Neural progenitor cell (in vitro differentiated cells): ENCODE measurements around the gene TULP1. TPM values are rescaled to one million over a fixed set of nuclear protein-coding genes. Genes with fewer than 3 reads are reported as not detected.

ENCODE experiments used
- DNase-seq: peaks from one replicate; pipeline ENCODE4 v3.0.0-alpha.2; 2016; ENCODE audit warnings: low spot score
- H2AFZ ChIP-seq: fragments of 200-600 bp; sonication (generic); replicated peaks from 2 replicates; pipeline ENCODE4 v1.6.1; 2016; ENCODE audit warnings: antibody characterized with exemption
- H3F3A ChIP-seq: fragments of 200-600 bp; sonication (generic); 2 replicates; pipeline ENCODE4 v1.6.1; 2016; ENCODE audit warnings: antibody characterized with exemption, low read depth
- H3K27ac ChIP-seq: fragments of 200-600 bp; sonication (generic); 2 replicates; pipeline ENCODE4 v1.5.1; 2016; ENCODE audit warnings: mild to moderate bottlenecking
- H3K27me3 ChIP-seq: fragments of 200-600 bp; sonication (generic); 2 replicates; pipeline ENCODE4 v1.6.1; 2016; ENCODE audit warnings: mild to moderate bottlenecking, moderate library complexity
- H3K36me3 ChIP-seq: fragments of 200-600 bp; sonication (generic); 2 replicates; pipeline ENCODE4 v1.5.1; 2016
- H3K4me1 ChIP-seq: fragments of 200-600 bp; sonication (generic); 2 replicates; pipeline ENCODE4 v1.6.1; 2016; ENCODE audit warnings: mixed run types
- H3K4me2 ChIP-seq: fragments of 200-600 bp; sonication (generic); 2 replicates; pipeline ENCODE4 v1.6.1; 2016
- H3K4me3 ChIP-seq: fragments of 200-600 bp; sonication (generic); 2 replicates; pipeline ENCODE4 v1.5.1; 2016
- H3K79me2 ChIP-seq: fragments of 200-600 bp; sonication (generic); 2 replicates; pipeline ENCODE4 v1.6.1; 2016; ENCODE audit warnings: low read depth
- H3K9ac ChIP-seq: fragments of 200-600 bp; sonication (generic); 2 replicates; pipeline ENCODE4 v1.6.1; 2016
- H3K9me3 ChIP-seq: fragments of 200-600 bp; sonication (generic); 2 replicates; pipeline ENCODE4 v1.5.1; 2016; ENCODE audit warnings: low read depth
- H4K20me1 ChIP-seq: fragments of 200-600 bp; sonication (generic); 2 replicates; pipeline ENCODE4 v1.6.1; 2016; ENCODE audit warnings: low read depth
- H3K27ac Mint-ChIP-seq: 3 replicates; pipeline ENCODE4 v1.8.0; 2021; ENCODE audit warnings: mixed read lengths
- H3K27me3 Mint-ChIP-seq: 2 replicates; pipeline ENCODE4 v1.8.0; 2022; ENCODE audit warnings: low read depth, mild to moderate bottlenecking, inconsistent platforms, moderate library complexity, mixed read lengths; ENCODE audit not compliant: insufficient read depth
- H3K36me3 Mint-ChIP-seq: 3 replicates; pipeline ENCODE4 v1.8.0; 2021; ENCODE audit warnings: mixed read lengths
- H3K4me1 Mint-ChIP-seq: 3 replicates; pipeline ENCODE4 v1.8.0; 2021; ENCODE audit warnings: mixed read lengths
- H3K4me3 Mint-ChIP-seq: 3 replicates; pipeline ENCODE4 v1.8.0; 2021; ENCODE audit warnings: mild to moderate bottlenecking, moderate library complexity, mixed read lengths
- H3K9me3 Mint-ChIP-seq: 3 replicates; pipeline ENCODE4 v1.8.0; 2020; ENCODE audit warnings: mixed read lengths
- EZH2 ChIP-seq: fragments of 200-600 bp; sonication (generic); IDR thresholded peaks from 2 replicates; pipeline ENCODE4 v1.6.1; 2017; ENCODE audit warnings: antibody characterized with exemption, mild to moderate bottlenecking, moderate library complexity
- EZH2phosphoT487 ChIP-seq: fragments of 200-600 bp; sonication (generic); IDR thresholded peaks from 2 replicates; pipeline ENCODE4 v1.6.1; 2017; ENCODE audit warnings: antibody characterized with exemption
- total RNA-seq: library from RNA; depleted of rRNA; stranded (reverse); fragments of >200 nt; gene quantifications from 2 replicates; pipeline ENCODE4 v1.2.3, GENCODE V29; 2015; ENCODE audit warnings: low replicate concordance
- TF ChIP-seq, protein P1 (sequence below): fragments of 200-600 bp; sonication (generic); IDR thresholded peaks from 2 replicates; pipeline ENCODE4 v1.5.1; 2017; ENCODE audit warnings: antibody characterized with exemption, mild to moderate bottlenecking

Gene TULP1
- total RNA-seq = 0.46 TPM in 1 of 2 replicates, not detected in the other

GRCh38 chr6:35512740-35513139, at the start of gene TULP1:
Gene TULP1, minus strand, starts transcription at chr6:35512896. Its CDS starts 38 bp downstream, at chr6:35512858.
- H3F3A ChIP-seq = peaks cover 7% of the 10 kb centered on the region
- Mint-ChIP-seq H3K4me3 (peak within 1 kb of the TSS; percentile 58), H3K9me3 (no peaks in the 10 kb centered on the region), H3K4me1 (peaks cover 30% of the 10 kb centered on the region), H3K36me3 (no peaks in the 10 kb centered on the region), H3K27ac (peak within 1 kb of the TSS; percentile 60), H3K27me3 (peaks cover 15% of the 10 kb centered on the region)
- no peak for DNase-seq
- no peak within 1 kb of the TSS for H3K4me3 ChIP-seq
- no peak within 1 kb of the TSS for H3K9ac ChIP-seq
- H2AFZ ChIP-seq = no peak within 1 kb of the TSS
- TF ChIP-seq, protein P1, sequence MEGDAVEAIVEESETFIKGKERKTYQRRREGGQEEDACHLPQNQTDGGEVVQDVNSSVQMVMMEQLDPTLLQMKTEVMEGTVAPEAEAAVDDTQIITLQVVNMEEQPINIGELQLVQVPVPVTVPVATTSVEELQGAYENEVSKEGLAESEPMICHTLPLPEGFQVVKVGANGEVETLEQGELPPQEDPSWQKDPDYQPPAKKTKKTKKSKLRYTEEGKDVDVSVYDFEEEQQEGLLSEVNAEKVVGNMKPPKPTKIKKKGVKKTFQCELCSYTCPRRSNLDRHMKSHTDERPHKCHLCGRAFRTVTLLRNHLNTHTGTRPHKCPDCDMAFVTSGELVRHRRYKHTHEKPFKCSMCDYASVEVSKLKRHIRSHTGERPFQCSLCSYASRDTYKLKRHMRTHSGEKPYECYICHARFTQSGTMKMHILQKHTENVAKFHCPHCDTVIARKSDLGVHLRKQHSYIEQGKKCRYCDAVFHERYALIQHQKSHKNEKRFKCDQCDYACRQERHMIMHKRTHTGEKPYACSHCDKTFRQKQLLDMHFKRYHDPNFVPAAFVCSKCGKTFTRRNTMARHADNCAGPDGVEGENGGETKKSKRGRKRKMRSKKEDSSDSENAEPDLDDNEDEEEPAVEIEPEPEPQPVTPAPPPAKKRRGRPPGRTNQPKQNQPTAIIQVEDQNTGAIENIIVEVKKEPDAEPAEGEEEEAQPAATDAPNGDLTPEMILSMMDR = no peak
- no peaks in the 10 kb centered on the region for H3K36me3 ChIP-seq
- H3K79me2 ChIP-seq = no peaks in the 10 kb centered on the region
- no peak within 1 kb of the TSS for H3K27ac ChIP-seq
- no peaks in the 10 kb centered on the region for H4K20me1 ChIP-seq
- peaks cover 30% of the 10 kb centered on the region for H3K4me1 ChIP-seq
- H3K4me2 ChIP-seq = peak within 1 kb of the TSS; percentile 57
- H3K9me3 ChIP-seq = no peaks in the 10 kb centered on the region
- H3K27me3 ChIP-seq = no peaks in the 10 kb centered on the region

- peaks cover 17% of the 10 kb centered on the region for H3K9me3 Mint-ChIP-seq
- DNase-seq = no peak
- no peak overlapping the region for H3K4me3 ChIP-seq
- no peak overlapping the region for H3K9ac ChIP-seq
- peaks cover 33% of the 10 kb centered on the region for H3K79me2 ChIP-seq
- no peak overlapping the region for H3K4me2 ChIP-seq
- no peak for TF ChIP-seq EZH2phosphoT487
- TF ChIP-seq, protein P1 = no peak
- no peak for TF ChIP-seq EZH2
- H3K36me3 ChIP-seq = no peaks in the 10 kb centered on the region
- peaks cover 14% of the 10 kb centered on the region for H3K4me1 Mint-ChIP-seq
- H3K4me3 Mint-ChIP-seq = no peak overlapping the region
- H3K9me3 ChIP-seq = no peaks in the 10 kb centered on the region
- H3F3A ChIP-seq = peaks cover 52% of the 10 kb centered on the region
- no peaks in the 10 kb centered on the region for H3K36me3 Mint-ChIP-seq
- H3K27me3 ChIP-seq = no peaks in the 10 kb centered on the region
- peak overlapping the region; percentile 29 for H3K27ac Mint-ChIP-seq
- H4K20me1 ChIP-seq = peaks cover 30% of the 10 kb centered on the region
- no peak overlapping the region for H3K27ac ChIP-seq
- no peak overlapping the region for H2AFZ ChIP-seq
- H3K27me3 Mint-ChIP-seq = peaks cover 3% of the 10 kb centered on the region
- H3K4me1 ChIP-seq = peaks cover 14% of the 10 kb centered on the region
Measured at GRCh38 chr6:35562060-35562459, 49.4 kb upstream of the TULP1 start.

DNA sequence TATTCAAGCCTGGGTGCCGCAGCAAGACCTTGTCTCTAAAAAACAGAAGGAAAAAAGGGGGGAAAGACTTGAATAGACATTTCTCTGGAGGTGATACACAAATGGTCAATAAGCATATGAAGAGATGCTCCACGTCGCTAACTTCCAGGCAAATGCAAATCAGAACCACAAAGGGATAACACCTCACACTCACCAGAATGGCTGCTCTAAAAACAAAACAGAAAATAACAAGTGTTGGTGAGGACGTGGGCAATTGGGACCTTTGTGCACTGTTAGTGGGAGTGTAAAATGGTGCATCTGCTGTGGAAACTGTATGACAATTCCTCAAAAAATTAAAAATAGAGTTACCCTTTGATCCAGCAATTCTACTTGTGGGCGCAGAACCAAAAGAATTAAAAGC, 48.4 kb upstream of the TULP1 start:
- peaks cover 3% of the 10 kb centered on the region for H3K27me3 Mint-ChIP-seq
- H3K4me3 ChIP-seq = no peak overlapping the region
- peaks cover 13% of the 10 kb centered on the region for H3K4me1 ChIP-seq
- H2AFZ ChIP-seq = no peak overlapping the region
- H3F3A ChIP-seq = peaks cover 46% of the 10 kb centered on the region
- H3K36me3 ChIP-seq = no peaks in the 10 kb centered on the region
- DNase-seq = no peak
- H3K27ac ChIP-seq = peak overlapping the region; percentile 11
- H3K4me3 Mint-ChIP-seq = no peak overlapping the region
- no peaks in the 10 kb centered on the region for H3K9me3 ChIP-seq
- H3K4me2 ChIP-seq = no peak overlapping the region
- peaks cover 25% of the 10 kb centered on the region for H3K79me2 ChIP-seq
- H3K9ac ChIP-seq = no peak overlapping the region
- peaks cover 14% of the 10 kb centered on the region for H3K4me1 Mint-ChIP-seq
- TF ChIP-seq EZH2 = no peak
- TF ChIP-seq, protein P1 = no peak
- no peaks in the 10 kb centered on the region for H3K36me3 Mint-ChIP-seq
- no peaks in the 10 kb centered on the region for H3K27me3 ChIP-seq
- H3K9me3 Mint-ChIP-seq = peaks cover 8% of the 10 kb centered on the region
- H4K20me1 ChIP-seq = peaks cover 30% of the 10 kb centered on the region
- no peak overlapping the region for H3K27ac Mint-ChIP-seq
